GM12878 (cell line): ENCODE results near the gene MAN1B1. TPM values are rescaled to one million over a fixed set of nuclear protein-coding genes. Genes with fewer than 3 reads are reported as not detected.
A peak's percentile ranks its signal among the peaks of the same experiment; 100 is the strongest.

Source experiments
- ASH2L ChIP-seq: fragments of 300-600, 200-600 bp; sonication (generic); IDR thresholded peaks from 2 replicates; pipeline ENCODE4 v1.6.1; 2017; ENCODE audit warnings: low read depth, mild to moderate bottlenecking, borderline replicate concordance
- CREB1 ChIP-seq: IDR thresholded peaks from 2 replicates; pipeline ENCODE4 v1.6.1; 2012; ENCODE audit warnings: low read depth, mild to moderate bottlenecking, inconsistent platforms
- DPF2 ChIP-seq: fragments of 450-650 bp; IDR thresholded peaks from 2 replicates; pipeline ENCODE4 v1.6.1; 2017; ENCODE audit warnings: mild to moderate bottlenecking
- ETV6 ChIP-seq, 2 experiments: fragments of 450-650 bp in 1 of 2; IDR thresholded peaks in 1 of 2; conservative IDR thresholded peaks in 1 of 2; 2 replicates each; pipeline ENCODE4 v1.6.1; 2014; ENCODE audit warnings: antibody characterized with exemption in 1 of 2, borderline replicate concordance in 1 of 2, low read depth in 1 of 2, mild to moderate bottlenecking in 1 of 2, moderate library complexity in 1 of 2
- GATAD2B ChIP-seq: fragments of 450-650 bp; conservative IDR thresholded peaks from 2 replicates; pipeline ENCODE4 v1.6.1; 2017; ENCODE audit warnings: low read depth, mild to moderate bottlenecking, moderate library complexity
- HDAC6 ChIP-seq: fragments of 200-600 bp; sonication (generic); IDR thresholded peaks from one replicate; pipeline ENCODE4 v1.8.0; 2017; ENCODE audit warnings: antibody characterized with exemption; ENCODE audit not compliant: unreplicated experiment
- KLF5 ChIP-seq: fragments of 450-650 bp; IDR thresholded peaks from 2 replicates; pipeline ENCODE4 v1.6.1; 2014; ENCODE audit warnings: mild to moderate bottlenecking; ENCODE audit not compliant: partially characterized antibody
- POLR2A ChIP-seq: IDR thresholded peaks from 2 replicates; pipeline ENCODE4 v1.6.1; 2011; ENCODE audit warnings: low read depth, mild to moderate bottlenecking, low read length
- POU2F2 ChIP-seq: IDR thresholded peaks from 3 replicates; pipeline ENCODE4 v1.6.1; 2011; ENCODE audit warnings: low read depth, mild to moderate bottlenecking, low read length, borderline replicate concordance
- RBBP5 ChIP-seq: fragments of 200-600 bp; sonication (generic); conservative IDR thresholded peaks from 2 replicates; pipeline ENCODE4 v1.6.1; 2016
- RFX5 ChIP-seq: IDR thresholded peaks from 2 replicates; pipeline ENCODE4 v1.6.1; 2011; ENCODE audit warnings: low read depth, low read length, improper control_type of control experiment
- SP1 ChIP-seq: IDR thresholded peaks from one replicate; pipeline ENCODE4 v1.6.1; 2011; ENCODE audit warnings: low read depth, low read length
- ZNF384 ChIP-seq: IDR thresholded peaks from 2 replicates; pipeline ENCODE4 v1.6.1; 2012; ENCODE audit warnings: low read depth, mild to moderate bottlenecking, low read length, improper control_type of control experiment, borderline replicate concordance
- polyA plus RNA-seq, 11 experiments: library from polyadenylated mRNA; depleted of rRNA in 4 of 11; unstranded in 6 of 11; stranded (reverse) in 5 of 11; fragments of >200 nt; fragmentation: Nextera tagmentation in 4 of 11; fragmentation: Illumina TruSeq in 1 of 11; extraction: Ambion mirVana in 4 of 11; extraction: Trizol in 1 of 11; gene quantifications; 1 replicate in 1 of 11; 2 replicates in 10 of 11; pipeline versions ENCODE4 v1.2.1 to v1.2.3, GENCODE V29; 2011 to 2016; ENCODE audit warnings: inconsistent platforms in 2 of 11, missing spikeins in 2 of 11, low read depth in 1 of 11
- total RNA-seq, 4 experiments: library from RNA; depleted of rRNA in 3 of 4; stranded (reverse); fragments of >200 nt in 3 of 4; fragmentation: Illumina TruSeq in 1 of 4; extraction: Trizol in 1 of 4; gene quantifications; 2 replicates each; pipeline versions ENCODE4 v1.2.1 to v1.2.3, GENCODE V29; 2013 to 2021
- TF ChIP-seq, protein P1 (sequence below): fragments of 150-350 bp; IDR thresholded peaks from 2 replicates; pipeline ENCODE4 v1.6.1; 2016; ENCODE audit warnings: low read depth, low read length

MAN1B1 gene
- total and polyA plus RNA-seq, 10 of the 15 experiments (the other 5 are each of a cell fraction or from before 2014, with no cell fraction given): 0.71 to 34.1 (median 22.7) TPM

DNA sequence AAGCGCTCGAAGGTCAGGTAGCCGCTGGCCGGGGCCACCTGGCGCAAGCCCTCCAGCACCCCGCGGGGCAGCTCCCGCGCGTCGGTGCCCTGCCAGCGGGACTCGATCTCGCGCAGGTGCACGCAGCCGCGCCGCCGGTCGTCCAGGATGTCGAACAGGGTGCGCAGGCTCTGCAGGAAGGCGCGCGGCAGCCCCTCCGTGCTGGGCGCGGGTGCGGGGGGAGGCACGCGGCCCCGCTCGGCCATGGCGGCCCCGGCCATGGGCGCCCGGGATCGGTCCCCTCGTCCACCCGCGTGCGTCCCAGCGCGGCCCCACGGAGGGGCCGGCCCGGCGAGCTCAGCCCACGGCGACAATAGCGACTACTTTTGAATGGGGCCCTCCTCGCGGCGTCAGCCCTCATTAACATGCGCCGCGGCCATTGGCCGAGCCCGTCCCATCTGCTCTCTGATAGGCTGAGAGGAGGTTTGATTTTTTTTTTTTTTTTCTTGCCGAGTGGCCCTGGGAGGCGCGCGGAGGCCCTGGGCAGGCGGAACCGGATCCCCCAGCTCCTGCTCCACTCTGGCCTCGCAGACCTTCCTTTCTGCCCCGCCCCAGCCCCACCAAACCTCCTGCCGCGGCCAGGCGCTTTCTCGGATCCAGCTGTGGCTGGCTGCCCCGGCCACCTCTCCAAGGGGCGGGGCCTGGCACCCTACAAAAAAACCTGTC, 16.4 kb upstream of the MAN1B1 start, which contains the start of gene SAPCD2 (continued):
- peak; percentile 62; the same call in 1 of the 2 replicates for TF ChIP-seq DPF2
- TF ChIP-seq ZNF384: peak; percentile 99
- TF ChIP-seq CREB1: peak; percentile 52; the same call in 1 of the 2 replicates
- peak; percentile 31 for TF ChIP-seq KLF5
- TF ChIP-seq ETV6 (conservative IDR thresholded peaks at IDR 0.05 in 1 of 2, IDR thresholded peaks at IDR 0.05 in 1 of 2; ENCODE audit: borderline replicate concordance in 1 of 2, low read depth in 1 of 2): no peak
- TF ChIP-seq POLR2A: peak; percentile 69
- peak; percentile 79; the same call in 2 of the 3 replicates for TF ChIP-seq POU2F2
- TF ChIP-seq, protein P1, sequence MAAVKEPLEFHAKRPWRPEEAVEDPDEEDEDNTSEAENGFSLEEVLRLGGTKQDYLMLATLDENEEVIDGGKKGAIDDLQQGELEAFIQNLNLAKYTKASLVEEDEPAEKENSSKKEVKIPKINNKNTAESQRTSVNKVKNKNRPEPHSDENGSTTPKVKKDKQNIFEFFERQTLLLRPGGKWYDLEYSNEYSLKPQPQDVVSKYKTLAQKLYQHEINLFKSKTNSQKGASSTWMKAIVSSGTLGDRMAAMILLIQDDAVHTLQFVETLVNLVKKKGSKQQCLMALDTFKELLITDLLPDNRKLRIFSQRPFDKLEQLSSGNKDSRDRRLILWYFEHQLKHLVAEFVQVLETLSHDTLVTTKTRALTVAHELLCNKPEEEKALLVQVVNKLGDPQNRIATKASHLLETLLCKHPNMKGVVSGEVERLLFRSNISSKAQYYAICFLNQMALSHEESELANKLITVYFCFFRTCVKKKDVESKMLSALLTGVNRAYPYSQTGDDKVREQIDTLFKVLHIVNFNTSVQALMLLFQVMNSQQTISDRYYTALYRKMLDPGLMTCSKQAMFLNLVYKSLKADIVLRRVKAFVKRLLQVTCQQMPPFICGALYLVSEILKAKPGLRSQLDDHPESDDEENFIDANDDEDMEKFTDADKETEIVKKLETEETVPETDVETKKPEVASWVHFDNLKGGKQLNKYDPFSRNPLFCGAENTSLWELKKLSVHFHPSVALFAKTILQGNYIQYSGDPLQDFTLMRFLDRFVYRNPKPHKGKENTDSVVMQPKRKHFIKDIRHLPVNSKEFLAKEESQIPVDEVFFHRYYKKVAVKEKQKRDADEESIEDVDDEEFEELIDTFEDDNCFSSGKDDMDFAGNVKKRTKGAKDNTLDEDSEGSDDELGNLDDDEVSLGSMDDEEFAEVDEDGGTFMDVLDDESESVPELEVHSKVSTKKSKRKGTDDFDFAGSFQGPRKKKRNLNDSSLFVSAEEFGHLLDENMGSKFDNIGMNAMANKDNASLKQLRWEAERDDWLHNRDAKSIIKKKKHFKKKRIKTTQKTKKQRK: no peak
- peak; percentile 64; the same call in 1 of the 2 replicates for TF ChIP-seq RFX5
- no peak for TF ChIP-seq RBBP5
- TF ChIP-seq HDAC6: no peak
- TF ChIP-seq SP1: peak; percentile 78
- TF ChIP-seq GATAD2B: peak; percentile 92
- TF ChIP-seq ASH2L: no peak
